GM21515 (cell line): ENCODE data around the gene SYF2.

Source experiments
- ATAC-seq: cut with Tn5 transposase; IDR thresholded peaks from one replicate; pipeline ENCODE4 v1.9.1; 2021; ENCODE audit not compliant: unreplicated experiment

Gene SYF2

GRCh38 chr1:25185409-25186160 is 46.7 kb downstream of the SYF2 start:
- ATAC-seq, result no peak

- ATAC-seq, result no peak
Measured at GRCh38 chr1:25184001-25184762, 48.1 kb downstream of the SYF2 start.

GRCh38 chr1:25183126-25183980 is 48.9 kb downstream of the SYF2 start:
- ATAC-seq, result no peak

GRCh38 chr1:25182629-25183028 is 49.7 kb downstream of the SYF2 start:
- no peak for ATAC-seq

- no peak for ATAC-seq
Measured at GRCh38 chr1:25180996-25181395, 51.3 kb downstream of the SYF2 start.

- no peak for ATAC-seq
Measured at GRCh38 chr1:25178917-25179561, 53.3 kb downstream of the SYF2 start.

- no peak for ATAC-seq
Measured at GRCh38 chr1:25174730-25175612, 57.3 kb downstream of the SYF2 start.

- no peak for ATAC-seq
Measured at GRCh38 chr1:25174363-25174729, 58.0 kb downstream of the SYF2 start.

- no peak for ATAC-seq
Measured at GRCh38 chr1:25173809-25174340, 58.4 kb downstream of the SYF2 start.
